RPMI7951 (cell line): ENCODE measurements around the gene RBP3. TPM values are rescaled to one million over a fixed set of nuclear protein-coding genes. Genes with fewer than 3 reads are reported as not detected.
"Not testable (repeated sequence)": the region's sequence is repeated elsewhere in the genome, so short reads cannot be mapped to it uniquely, and the experiment has no call there.

Experiments
- DNase-seq: peaks from one replicate; pipeline ENCODE4 v3.0.0-alpha.2; 2012; ENCODE audit warnings: low read depth
- total RNA-seq: library from RNA; depleted of rRNA; stranded (reverse); fragments of >200 nt; shearing (Covaris generic); gene quantifications from 2 replicates; pipeline ENCODE4 v1.2.3, GENCODE V29; 2014

Gene RBP3
- total RNA-seq, 1 experiment from 2014 or later: not detected

DNA sequence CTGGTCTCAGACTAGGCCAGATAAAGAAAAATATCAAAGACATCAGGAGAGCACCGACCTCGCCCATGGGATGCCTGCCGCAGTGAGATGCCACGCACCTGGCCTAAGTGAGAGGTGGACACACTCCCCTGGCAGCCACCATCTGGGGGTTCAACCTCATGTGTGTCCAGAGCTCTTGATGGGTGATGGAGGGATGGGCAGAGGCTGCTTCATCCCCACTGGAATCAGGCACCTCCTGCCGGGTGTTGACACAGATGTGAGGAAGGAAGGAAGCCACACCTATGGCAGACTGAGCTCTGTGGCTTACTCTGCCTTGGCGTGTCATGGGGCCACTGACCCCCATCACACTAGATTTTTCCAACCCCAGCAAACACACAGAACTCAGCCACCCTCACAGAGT, 24.6 kb downstream of the RBP3 start:
- no peak for DNase-seq

DNA sequence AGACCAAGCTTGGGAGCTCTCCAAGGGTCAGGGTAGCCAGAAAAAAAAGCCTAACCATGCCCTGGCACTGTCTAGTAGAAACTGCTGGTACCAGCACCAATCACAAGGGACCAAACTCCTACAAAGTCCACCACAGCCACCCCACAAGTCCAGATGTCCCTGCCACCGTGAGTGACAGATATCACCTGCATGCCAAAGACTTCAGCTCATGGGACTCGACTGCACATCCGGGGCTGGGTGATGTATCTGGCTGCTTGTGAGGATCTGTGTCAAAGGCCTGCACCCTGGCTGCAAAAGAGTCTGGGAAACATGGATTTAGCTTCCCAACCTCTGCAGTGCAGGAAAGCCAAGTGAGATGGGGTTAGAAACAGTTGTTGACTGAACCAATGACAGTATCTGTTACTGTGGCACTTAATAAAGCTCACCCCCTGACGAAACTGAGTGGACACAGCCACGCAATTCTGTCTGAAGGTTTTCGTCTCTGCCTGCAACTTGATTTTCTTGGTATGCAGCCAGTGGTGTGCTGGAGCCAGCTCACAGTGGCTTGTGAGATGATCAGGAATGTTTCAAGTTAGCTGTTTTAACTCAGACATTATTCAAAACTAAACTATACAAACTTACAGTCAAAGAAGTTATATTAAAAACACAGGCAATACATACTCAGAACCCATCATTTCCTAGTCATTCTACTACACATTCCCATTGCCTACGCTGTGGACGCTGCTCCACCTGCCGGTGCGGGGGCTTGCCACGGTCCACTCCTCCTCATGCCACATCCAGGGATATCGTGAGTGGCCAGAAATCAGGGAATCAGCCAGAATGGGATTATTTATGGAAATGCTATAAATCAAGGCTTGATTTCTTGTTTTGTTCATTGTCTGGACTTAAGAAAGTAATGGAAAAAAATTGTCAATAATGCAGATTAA, 26.7 kb downstream of the RBP3 start:
- DNase-seq: no peak

DNA sequence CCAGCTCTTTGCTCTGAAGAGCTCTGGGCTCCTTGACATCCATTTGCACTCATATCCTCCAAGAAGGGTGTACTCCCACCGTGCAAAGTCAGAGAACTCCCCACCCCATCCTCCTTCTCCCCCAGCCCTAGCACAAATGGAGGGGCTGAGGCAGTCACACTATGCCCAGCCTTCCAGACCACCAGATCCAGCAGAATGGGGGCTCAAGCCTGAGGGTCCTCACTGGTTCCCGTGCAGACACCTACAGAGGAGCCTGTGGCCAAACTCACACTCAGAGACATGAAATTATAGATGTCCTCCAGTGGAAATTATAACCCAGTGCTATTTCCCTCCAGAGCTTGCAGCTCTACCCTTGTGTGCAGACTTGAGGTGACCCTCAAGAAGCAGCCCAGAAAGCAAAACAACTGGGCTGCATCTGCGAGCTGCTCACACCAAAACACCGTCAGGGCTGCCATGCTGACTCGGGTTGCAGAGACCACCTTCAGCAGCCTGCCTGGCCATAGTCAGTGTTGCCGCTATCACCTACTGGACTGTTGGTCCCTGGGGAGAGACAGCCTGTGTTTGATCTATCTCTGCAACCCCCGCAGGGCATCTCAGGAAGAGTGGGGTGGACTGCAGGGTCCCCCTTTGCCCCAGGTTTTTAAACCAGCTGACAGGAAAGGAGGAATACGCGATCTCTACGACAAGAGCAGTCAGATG, 28.5 kb downstream of the RBP3 start:
- no peak for DNase-seq

DNA sequence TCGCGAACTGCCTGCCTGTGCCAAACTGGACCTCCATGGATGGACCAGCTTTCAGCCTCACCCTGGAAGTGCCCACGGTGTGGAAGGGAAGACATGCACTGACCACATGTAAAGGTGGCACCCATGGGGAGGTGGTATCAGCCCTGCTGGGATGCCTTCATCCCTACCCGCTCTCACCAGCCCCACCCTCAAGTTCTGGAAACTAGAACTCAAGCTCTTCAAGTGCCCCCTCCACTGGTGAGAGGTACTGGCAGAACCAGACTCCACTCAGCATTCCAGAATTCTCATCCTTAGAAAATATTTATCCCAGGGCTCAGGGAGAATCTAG, 30.0 kb downstream of the RBP3 start:
- DNase-seq: no peak

DNA sequence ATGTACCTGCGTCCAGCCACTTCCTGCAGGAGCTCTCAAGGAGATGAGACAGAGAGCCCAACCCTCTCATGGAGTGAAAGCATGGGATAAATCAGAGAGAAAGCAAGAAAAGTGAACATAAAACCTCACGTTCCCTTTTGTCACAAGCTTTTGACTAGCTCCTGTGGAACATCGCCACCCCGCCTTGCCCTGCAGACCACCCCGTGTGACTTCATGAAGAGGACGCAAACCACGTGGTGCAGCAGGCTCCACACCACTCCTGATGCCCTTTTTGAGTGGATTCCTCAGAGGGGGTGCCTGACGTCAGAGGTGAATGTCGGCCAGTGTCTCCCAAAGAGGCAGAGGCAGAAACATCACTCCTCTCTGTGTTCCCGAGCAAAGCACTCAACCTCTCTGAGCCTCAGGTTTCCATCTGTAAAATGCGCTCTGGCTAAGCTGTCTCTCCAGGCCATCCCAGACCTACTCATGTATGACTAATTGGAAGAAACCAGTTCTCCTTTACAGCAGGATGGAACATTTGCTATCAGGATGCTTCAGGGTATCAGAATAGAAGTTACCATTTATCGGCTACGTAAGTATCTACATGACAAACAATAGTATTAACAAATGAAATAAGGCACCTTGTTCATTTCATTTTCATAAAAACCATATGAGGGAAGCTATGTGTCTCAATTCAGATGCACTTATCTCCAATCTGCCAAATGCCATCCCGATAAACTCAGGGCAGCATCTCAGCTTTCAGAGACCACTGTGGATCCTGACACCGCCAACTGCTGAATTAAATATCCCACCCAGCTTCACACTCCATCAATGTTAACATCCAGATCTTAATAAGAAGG, 30.7 kb downstream of the RBP3 start:
- no peak for DNase-seq

DNA sequence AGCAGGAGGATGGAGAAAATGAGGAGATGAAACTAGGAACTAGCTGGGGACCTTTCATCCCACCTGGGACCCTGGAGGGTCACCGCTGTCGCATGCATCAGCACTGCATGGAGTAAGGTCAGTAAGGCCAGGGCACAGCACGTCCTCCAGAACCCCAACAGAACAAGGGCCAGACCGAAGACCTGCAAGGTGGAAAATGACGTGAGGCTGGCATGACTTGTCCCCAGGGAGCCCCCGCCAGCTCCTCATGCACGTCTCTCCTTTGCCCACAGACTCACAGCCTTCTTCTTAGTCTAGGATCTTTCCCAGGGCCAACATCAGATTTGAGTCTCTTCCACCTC, 31.3 kb downstream of the RBP3 start:
- DNase-seq: no peak

DNA sequence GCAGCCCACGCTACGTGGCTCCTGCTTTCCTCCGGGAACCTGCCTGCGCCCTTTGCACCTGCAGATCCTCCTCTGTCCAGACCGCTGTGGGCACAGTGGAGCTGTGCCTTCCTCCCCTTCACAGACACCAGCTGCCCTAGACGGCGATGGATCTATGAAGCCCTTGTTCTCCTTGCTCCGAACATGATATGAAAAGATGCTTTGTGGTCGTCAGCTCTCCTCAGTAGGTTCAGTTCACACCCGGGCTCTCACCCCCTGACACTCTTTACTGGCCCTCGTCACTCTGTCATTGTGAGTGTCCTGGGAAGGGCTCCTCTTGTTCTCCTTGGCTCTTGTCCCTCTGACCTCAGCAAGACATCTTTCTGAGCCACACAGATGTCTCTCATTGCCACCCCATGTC, 31.7 kb downstream of the RBP3 start:
- no peak for DNase-seq

DNA sequence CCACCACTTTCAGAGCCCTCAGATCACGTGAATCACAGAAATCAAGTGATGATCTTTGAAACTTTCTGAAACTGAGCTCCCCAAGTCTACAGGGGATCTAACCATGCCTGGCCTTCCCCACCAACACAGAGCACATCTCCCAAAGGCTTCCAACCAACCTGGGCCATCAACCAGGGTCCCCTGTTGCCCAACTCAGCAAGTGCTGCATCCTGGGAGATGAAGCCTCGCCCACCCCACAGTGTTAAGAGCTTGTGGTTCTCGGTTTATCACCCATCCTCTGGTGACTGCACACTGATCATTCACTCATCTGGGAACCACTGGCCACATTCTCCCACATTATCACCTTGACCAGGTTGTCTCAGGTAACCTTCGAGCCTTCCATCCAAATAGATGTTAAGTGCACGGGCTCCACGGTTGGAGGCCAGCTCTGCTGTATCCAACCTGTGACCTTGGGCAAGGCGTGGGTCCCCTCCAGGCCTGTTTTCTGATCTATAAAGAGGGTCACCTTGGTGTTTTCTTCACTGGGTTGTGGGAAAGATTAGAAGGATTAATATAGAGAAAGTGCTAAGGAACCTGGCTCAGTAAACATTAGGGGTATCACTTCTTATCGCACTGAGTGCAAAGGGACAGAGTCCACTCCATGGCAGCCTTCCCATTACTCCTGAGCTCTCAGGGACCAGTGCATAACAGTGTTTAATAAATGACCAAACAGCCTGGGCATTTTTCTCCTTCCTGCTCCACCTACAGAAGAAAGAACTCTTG, 32.4 kb downstream of the RBP3 start:
- DNase-seq: no peak

DNA sequence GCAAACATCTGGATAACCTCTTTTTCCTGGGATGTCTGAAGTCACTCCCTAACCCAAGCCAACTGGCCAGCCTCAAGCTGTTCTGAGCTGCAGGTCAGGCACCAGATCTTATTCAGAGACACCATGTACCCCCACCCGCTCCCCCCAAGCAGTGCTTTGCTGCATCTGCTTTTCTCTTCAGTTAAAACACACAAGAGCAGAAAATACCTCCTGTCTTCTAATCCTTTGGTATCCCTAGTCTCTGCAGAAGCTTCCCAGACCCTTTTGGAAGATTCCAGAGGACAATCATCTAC, 32.9 kb downstream of the RBP3 start:
- no peak for DNase-seq

DNA sequence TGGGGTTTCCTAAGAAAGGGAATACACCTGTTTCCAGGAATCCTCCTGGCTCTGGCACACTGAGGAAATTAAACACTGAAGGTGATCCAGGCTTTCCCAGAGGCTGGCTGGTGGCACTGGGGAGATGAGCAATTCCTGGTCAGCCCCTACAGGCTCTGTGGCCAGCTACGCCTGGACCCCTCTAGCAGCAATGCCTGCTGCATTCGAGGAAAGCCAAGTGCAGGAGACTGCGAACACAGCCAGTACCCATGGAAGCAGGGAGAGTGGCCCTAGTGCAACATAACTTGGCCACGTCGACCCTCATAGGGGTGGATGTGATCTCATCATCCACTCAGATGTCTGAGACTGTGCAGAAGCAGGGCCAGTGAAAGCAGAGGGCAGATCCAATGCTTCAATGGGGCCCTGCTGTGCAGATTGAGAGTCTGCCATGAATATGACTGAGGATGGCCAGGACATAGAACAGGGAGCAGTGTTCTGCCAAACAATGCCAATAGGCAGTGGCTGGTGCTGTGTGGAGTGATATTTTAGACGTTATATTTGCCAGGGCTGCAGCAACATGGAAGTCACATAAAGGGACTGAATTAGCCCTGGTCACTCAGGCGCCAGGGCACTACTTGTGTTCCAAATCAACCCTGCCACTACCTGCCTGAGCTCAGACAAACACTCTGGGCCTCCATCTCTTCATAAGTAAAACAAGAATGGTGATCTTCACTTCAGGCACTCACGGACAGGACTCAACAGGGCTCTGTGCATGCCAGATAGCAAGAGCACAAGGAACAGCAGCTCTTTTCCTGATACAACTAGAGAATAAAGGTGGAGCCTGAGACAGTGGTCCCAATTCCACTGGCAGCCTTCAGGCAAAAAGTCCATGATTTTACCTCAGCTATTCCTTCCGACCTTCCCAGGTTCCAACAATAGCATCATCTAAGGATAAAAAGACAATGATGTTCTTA, 33.5 kb downstream of the RBP3 start:
- DNase-seq: no peak

DNA sequence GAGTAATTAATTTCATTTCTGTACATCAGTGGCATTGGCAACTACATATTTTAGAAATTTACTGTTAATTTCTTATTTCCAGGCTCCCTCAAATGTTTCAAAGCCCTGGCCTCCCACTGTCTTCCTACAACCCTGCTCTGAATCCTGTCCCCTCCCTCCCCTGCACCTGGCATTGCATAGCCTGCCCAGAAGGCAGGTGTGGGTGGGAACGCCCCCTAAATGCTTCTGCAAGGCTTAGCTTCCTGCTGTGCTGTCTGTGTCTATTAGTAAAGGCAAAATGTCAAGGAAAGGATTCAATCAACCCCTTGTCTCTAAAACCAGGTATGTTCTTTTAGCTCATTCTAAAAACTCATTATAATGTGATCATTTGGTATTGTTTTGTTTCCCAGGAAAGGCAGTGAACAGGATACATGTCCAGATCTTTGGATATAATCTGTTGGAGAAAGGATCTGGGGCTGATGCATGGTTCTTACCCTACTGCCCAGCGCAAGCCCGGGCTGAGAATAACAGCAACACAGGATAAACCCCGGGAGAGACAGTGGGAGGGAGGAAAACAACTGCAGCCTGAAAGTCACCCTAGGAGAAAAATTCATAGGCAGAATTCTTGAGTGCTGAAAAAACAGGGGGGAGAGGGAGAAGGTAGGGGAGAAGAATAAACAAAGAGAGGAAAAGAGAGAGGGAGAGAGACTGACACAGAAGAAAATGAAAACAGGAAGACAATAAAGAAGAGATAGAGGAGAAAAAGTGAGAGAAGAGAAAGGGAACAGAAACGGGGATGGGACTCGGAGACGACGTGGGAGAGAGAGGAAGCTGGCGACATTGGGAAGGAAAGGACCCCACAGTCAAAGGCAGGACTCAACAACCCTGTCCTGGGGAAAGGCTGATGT, 35.3 kb downstream of the RBP3 start:
- no peak for DNase-seq

DNA sequence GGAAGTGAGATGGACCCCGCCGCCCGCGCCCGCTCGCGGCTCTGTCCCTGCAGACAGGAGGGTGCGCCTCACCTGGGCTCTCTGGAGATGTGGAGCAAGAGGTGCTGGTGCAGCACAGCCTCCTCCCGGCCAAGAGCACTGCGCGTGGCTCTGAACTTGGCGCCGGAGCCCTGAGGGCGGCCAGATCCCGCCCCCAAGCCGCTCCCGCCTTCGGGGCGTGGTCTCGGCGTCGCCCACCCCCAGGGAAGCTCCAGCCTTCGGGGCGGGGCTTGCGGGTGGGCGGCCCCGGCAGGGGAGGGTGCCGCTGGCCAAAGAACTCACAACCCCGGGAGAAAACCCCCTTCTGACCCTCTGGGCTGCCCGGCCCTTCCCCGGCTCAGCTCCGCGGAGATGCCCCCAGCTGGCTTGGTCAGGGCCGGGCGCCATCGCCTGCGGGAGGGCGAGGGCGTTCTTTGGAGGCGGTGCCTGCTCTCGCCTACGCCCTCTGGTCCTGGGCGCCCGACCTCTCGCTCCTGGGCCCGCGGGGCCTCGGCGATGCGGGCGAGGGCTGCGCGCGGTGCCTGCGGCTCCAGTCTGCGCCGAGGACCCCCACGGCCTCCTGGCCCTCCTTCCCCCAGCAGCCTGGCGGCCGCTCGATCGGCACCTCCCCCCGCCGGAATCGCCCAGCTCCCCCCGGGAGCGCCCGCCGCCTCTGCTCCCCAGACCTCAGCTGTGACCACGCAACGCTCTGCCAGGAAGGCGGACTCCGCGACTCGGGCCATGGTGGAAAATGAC, 36.2 kb downstream of the RBP3 start, which contains the start of gene ZNF488:
Gene ZNF488, minus strand, starts transcription at position 146 of the 774 bp plus-strand sequence. CDS start 15,464 bp downstream, outside the sequence.
- DNase-seq: peak; percentile 67

DNA sequence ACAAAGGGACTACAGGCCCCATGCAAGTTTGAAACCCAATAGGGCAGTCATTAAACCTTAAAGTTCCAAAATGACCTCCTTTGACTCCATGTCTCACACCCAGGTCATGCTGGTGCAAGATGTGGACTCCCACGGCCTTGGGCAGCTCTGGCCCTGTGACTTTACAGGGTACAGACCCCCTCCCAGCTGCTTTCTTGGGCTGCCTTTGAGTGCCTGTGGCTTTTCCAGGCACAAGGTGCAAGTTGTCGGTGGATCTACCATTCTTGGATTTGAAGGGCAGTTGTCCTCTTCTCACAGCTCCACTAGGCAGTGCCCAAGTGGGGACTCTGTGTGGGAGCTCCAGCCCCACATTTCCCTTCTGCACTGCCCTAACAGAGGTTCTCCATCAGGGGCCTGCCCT, 37.9 kb downstream of the RBP3 start:
- not testable (repeated sequence) for DNase-seq

DNA sequence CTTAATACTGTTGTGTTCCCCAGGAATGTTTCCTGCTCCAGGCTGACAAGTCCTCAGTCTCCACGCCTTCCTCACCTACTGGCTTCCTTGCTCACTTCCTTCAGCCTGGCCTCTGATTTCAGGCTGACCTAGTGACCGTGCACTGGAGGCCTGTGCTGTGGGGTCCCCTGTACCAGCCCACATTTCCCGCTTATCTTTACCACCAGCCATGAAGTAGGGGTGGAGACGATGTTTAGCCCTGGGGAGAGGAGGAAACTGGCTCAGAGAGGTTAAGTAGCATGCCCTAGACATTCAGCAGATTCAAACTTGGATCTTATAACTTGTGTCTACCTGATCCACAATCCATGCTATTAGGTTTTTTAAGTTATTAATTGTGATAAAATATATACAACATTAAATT, 40.7 kb downstream of the RBP3 start:
- no peak for DNase-seq

DNA sequence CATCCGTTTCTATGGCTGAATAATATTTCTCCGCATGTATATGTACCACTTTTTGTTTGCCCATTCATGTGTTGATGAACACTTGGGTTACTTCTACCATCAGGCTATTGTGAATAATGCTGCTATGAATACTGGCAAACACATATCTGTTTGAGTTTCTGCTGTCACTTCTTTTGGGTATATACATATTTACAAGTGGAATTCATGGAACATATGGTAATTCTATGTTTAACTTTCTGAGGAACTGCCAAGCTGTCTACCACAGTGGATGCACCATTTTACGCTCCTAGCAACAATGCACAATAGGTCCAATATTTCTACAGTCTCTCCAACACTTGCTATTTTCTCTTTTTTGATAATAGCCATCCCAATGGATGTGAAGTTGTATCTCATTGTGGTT, 41.5 kb downstream of the RBP3 start:
- no peak for DNase-seq

DNA sequence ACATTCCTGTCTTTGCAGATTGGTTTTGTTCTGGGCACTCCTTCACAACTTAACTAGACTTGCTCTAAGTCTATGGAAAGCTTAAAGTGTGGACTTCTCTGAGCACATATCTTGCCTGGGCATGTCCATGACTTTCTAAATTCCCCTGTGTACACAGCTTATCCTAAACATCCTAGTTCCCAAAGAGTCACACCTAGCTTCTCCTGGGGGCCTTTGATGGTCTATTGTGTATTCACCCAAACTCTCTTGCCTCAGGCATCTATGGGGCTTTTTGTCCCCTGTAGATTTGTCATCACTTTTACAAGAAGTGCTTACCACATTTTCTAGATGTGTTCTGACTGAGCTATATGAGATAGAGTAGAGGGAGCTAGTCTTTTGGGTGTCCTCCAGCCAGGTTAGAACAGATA, 48.2 kb downstream of the RBP3 start:
- no peak for DNase-seq

DNA sequence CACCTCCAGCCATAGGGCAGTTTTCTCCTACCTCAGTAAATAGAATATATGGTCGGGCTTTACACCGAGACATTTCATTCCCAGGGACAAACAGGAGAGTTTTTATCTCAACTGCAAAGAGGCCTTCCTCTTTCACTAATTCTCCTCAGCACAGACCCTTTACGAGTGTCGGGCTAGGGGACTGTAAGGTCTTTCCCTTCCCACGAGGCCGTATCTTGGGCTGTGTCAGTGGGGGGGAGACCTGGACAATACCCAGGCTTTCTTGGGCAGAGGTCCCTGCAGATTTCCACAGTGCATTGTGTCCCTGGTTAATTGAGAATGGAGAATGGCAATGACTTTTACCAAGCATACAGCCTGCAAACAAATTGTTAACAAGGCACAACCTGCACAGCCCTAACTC, 49.1 kb downstream of the RBP3 start:
- no peak for DNase-seq

DNA sequence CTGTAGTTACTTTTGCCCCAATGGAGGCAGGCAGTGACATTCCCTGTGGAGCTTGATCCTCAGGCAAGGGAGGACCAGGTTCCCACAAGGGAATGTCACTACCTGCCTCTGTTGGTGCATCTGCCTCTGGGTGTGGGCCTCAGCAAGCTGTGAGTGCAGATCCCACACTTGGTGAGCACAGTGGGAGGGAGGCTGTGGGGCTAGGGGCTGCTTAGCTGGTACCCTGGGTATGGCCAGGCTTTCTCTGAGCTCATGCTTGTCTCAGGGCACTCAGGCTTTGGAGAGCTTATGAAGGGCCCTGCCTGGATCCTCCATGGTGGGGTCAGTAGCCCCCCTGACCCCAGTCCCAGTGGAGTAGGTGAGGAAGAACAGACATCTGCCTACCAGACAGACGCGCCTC, 52.1 kb downstream of the RBP3 start:
- DNase-seq: no peak

DNA sequence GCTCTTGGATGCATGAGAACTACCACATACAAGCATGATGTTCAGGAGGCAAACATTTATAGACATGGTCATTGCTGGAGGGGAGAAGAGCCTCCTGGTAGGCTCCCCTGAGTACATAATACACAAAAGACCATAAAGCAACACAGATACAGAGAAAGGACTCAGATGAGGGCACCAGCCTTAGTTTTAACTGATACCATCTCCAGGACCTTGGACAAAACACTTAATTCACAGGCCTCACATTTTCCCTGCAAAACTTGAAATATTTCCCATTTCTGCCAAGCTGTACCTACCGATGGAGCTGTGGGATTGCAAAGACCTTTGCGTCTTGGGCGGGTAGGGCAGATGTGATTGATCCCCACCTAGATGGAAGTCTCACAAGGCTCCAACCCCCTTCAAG, 52.6 kb downstream of the RBP3 start:
- DNase-seq: no peak
